Memory B cell (primary cell): ENCODE measurements around the gene CDKN2B-AS1.

Experiments
- ATAC-seq: fragments of 150-1000 bp; cut with Tn5 transposase; 2 replicates; pipeline ENCODE4 v1.10.0; 2021; ENCODE audit warnings: low read depth, mild to moderate bottlenecking, moderate library complexity
- DNase-seq, 2 donors: peaks; one replicate each; pipeline ENCODE4 v3.0.0; 2022; ENCODE audit warnings: low spot score in 2 of 2
- H3K27ac Mint-ChIP-seq: one replicate; pipeline ENCODE4 v1.8.0; 2022; ENCODE audit warnings: mild to moderate bottlenecking, moderate library complexity, mixed read lengths
- H3K27me3 Mint-ChIP-seq: one replicate; pipeline ENCODE4 v1.8.0; 2022; ENCODE audit warnings: mixed read lengths
- H3K36me3 Mint-ChIP-seq: one replicate; pipeline ENCODE4 v1.8.0; 2022; ENCODE audit warnings: mild to moderate bottlenecking, mixed read lengths
- H3K4me1 Mint-ChIP-seq: one replicate; pipeline ENCODE4 v1.8.0; 2022; ENCODE audit warnings: mixed read lengths
- H3K4me3 Mint-ChIP-seq: one replicate; pipeline ENCODE4 v1.8.0; 2022; ENCODE audit warnings: mild to moderate bottlenecking, moderate library complexity, mixed read lengths
- H3K9me3 Mint-ChIP-seq: one replicate; pipeline ENCODE4 v1.8.0; 2022; ENCODE audit warnings: mixed read lengths

The CDKN2B-AS1 gene

DNA sequence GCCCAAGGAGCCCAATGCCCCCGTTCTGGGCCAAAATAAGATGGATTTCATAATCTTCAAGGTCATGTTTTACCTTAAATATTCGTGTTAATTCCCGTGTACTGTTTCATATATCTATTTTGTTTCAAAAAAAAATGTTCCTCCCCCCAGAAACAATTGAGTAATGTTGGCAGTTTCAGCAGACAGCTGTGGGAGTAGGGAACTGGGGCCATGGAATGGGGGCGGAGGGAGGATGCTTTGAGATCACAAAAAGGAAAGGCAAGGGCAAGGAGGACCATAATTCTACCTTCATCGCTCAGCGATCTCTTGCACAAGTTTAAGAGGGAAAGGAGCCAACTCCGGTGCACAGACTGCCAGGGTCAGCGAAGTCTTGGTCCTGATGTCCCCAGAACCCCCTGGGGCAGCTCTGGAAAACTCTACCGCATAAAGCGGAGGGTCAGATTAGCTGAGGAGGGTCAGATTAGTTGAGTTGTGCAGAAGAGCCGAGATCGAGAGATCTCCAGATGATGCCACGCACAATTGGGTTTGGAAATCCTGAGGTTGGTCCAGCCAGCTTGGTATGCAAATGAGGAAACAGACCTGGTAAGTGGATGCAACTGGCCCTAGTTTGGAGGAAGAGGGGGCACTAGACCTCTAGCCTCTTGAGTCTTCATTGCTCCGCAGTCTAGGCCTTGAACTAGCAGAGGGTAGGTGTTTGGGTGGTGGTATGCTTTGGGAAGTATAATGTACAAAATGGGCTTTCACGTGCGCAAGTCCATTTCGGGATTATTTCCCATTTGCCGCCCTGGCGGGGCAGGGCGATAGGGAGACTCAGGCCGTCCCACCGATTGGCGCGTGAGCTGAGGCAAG, 24.4 kb upstream of the CDKN2B-AS1 start:
- peak overlapping the region; percentile 49 for H3K27ac Mint-ChIP-seq
- peaks cover 42% of the 10 kb centered on the region for H3K27me3 Mint-ChIP-seq
- peaks cover 23% of the 10 kb centered on the region for H3K4me1 Mint-ChIP-seq
- ATAC-seq (no peak), DNase-seq (no peak)
- peaks cover 9% of the 10 kb centered on the region for H3K9me3 Mint-ChIP-seq
- H3K36me3 Mint-ChIP-seq = peaks cover 10% of the 10 kb centered on the region
- no peak overlapping the region for H3K4me3 Mint-ChIP-seq

DNA sequence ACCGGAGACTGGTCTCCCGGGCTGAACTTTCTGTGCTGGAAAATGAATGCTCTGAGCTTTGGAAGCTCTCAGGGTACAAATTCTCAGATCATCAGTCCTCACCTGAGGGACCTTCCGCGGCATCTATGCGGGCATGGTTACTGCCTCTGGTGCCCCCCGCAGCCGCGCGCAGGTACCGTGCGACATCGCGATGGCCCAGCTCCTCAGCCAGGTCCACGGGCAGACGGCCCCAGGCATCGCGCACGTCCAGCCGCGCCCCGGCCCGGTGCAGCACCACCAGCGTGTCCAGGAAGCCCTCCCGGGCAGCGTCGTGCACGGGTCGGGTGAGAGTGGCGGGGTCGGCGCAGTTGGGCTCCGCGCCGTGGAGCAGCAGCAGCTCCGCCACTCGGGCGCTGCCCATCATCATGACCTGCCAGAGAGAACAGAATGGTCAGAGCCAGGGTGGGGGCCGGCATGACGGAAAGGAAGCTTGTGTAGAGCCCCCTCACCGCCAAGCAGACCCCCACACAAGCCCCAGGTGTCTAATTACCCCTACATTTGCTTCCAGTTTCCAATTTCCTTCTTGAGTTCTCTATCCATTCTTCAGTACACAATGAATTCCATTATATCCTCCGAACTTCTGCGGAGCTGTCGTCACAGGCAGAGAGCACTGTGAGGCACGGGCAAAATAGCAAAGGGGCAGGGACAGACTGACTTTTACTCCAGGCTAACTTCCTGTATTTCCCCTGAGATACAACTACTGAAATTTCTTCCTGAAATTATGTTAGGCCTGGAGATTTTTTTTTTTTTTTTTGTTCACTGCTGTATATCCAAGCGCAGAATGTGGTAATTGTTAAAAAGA, 23.6 kb upstream of the CDKN2B-AS1 start:
- peaks cover 22% of the 10 kb centered on the region for H3K4me1 Mint-ChIP-seq
- peaks cover 37% of the 10 kb centered on the region for H3K27me3 Mint-ChIP-seq
- H3K4me3 Mint-ChIP-seq = no peak overlapping the region
- H3K36me3 Mint-ChIP-seq = peaks cover 10% of the 10 kb centered on the region
- H3K9me3 Mint-ChIP-seq = peaks cover 9% of the 10 kb centered on the region
- ATAC-seq (no peak), DNase-seq (no peak)
- H3K27ac Mint-ChIP-seq = peak overlapping the region; percentile 49

DNA sequence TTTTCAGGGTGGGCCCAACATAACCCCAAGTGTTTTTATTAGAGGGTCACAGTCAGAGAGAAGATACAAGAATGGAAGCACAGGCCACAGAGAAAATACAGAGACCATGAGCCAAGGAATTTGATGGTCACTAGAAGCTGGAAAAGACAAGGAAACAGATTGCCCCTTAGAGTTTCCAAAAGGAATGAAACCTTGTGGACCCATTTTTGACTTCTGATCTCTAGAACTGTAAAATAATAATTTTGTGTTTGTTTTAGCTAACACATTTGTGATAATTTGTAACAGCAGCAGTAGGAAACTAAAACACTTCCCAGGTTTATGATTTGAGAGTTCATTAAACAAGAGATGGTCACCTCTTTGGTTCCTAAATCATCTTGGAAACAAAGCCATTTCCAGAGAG, 22.2 kb upstream of the CDKN2B-AS1 start:
- DNase-seq = no peak
- H3K9me3 Mint-ChIP-seq = peaks cover 9% of the 10 kb centered on the region
- peaks cover 22% of the 10 kb centered on the region for H3K4me1 Mint-ChIP-seq
- H3K27me3 Mint-ChIP-seq = peaks cover 33% of the 10 kb centered on the region
- H3K27ac Mint-ChIP-seq = no peak overlapping the region
- no peak for ATAC-seq
- peaks cover 10% of the 10 kb centered on the region for H3K36me3 Mint-ChIP-seq
- no peak overlapping the region for H3K4me3 Mint-ChIP-seq

DNA sequence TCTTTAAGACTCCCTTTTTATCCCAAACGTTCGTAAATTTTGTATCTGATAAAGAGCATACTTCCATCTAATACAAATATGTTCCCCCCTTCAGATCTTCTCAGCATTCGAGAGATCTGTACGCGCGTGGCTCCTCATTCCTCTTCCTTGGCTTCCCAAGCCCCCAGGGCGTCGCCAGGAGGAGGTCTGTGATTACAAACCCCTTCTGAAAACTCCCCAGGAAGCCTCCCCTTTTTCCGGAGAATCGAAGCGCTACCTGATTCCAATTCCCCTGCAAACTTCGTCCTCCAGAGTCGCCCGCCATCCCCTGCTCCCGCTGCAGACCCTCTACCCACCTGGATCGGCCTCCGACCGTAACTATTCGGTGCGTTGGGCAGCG, 20.3 kb upstream of the CDKN2B-AS1 start:
- H3K9me3 Mint-ChIP-seq = peaks cover 6% of the 10 kb centered on the region
- H3K36me3 Mint-ChIP-seq = peaks cover 5% of the 10 kb centered on the region
- ATAC-seq (no peak), DNase-seq (no peak)
- peak overlapping the region; percentile 84 for H3K4me3 Mint-ChIP-seq
- H3K27ac Mint-ChIP-seq = peak overlapping the region; percentile 79
- peaks cover 18% of the 10 kb centered on the region for H3K4me1 Mint-ChIP-seq
- H3K27me3 Mint-ChIP-seq = peaks cover 34% of the 10 kb centered on the region

DNA sequence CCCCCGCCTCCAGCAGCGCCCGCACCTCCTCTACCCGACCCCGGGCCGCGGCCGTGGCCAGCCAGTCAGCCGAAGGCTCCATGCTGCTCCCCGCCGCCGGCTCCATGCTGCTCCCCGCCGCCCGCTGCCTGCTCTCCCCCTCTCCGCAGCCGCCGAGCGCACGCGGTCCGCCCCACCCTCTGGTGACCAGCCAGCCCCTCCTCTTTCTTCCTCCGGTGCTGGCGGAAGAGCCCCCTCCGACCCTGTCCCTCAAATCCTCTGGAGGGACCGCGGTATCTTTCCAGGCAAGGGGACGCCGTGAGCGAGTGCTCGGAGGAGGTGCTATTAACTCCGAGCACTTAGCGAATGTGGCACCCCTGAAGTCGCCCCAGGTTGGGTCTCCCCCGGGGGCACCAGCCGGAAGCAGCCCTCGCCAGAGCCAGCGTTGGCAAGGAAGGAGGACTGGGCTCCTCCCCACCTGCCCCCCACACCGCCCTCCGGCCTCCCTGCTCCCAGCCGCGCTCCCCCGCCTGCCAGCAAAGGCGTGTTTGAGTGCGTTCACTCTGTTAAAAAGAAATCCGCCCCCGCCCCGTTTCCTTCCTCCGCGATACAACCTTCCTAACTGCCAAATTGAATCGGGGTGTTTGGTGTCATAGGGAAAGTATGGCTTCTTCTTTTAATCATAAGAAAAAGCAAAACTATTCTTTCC, 19.7 kb upstream of the CDKN2B-AS1 start:
- peaks cover 33% of the 10 kb centered on the region for H3K27me3 Mint-ChIP-seq
- H3K4me1 Mint-ChIP-seq = peaks cover 17% of the 10 kb centered on the region
- H3K27ac Mint-ChIP-seq = peak overlapping the region; percentile 79
- H3K4me3 Mint-ChIP-seq = peak overlapping the region; percentile 84
- ATAC-seq = peak; percentile 60
- peak in 1 of 2 donors; percentile 47 for DNase-seq
- peaks cover 4% of the 10 kb centered on the region for H3K36me3 Mint-ChIP-seq
- peaks cover 6% of the 10 kb centered on the region for H3K9me3 Mint-ChIP-seq

DNA sequence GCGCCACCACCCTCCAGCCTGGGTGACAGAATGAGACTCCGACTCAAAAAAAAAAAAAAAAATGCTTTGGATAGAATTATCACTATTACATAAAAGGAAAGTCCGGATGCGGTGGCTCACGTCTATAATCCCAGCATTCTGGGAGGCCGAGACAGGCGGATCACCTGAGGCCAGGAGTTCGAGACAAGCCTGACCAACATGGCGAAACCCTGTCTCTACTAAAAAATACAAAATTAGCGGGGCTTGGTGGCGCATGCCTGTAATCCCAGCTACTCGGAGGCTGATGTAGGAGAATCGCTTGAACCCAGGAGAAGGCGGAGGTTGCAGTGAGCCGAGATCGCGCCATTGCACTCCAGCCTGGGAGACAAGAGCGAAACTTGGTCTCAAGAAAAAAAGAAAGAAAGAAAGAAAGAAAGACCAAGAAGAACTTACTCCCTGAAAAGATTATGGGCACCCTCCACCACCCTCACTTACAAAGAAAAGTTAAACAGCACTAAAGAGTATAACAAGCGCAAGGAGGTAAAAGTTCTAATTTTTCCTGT, 18.2 kb upstream of the CDKN2B-AS1 start:
- Mint-ChIP-seq H3K9me3 (peaks cover 4% of the 10 kb centered on the region), H3K27ac (no peak overlapping the region)

DNA sequence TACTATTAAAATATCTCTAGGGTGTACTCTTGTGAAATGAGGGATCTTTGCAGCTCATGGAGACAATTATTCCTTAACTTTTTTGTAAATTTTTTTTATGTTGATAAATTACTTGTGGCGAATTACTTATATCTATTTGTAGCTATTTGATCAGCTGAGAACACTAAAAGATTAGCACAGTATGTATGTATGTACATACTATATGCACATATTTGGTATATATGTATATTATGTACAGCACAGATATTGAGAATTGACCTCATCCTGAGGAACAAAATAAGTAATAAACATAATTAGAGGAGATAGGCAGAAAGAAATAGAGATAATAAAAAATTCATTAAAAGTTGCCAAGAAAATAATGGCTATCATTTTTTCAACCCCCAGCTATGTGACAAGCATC, 12.2 kb upstream of the CDKN2B-AS1 start:
- DNase-seq (no peak), ATAC-seq (no peak)
- Mint-ChIP-seq H3K9me3 (no peaks in the 10 kb centered on the region), H3K27me3 (peaks cover 12% of the 10 kb centered on the region), H3K27ac (no peak overlapping the region), H3K36me3 (no peaks in the 10 kb centered on the region), H3K4me3 (no peak overlapping the region), H3K4me1 (no peaks in the 10 kb centered on the region)

More for the DNA sequence above, 18.2 kb upstream of the CDKN2B-AS1 start:
- Mint-ChIP-seq H3K4me3 (no peak overlapping the region), H3K27me3 (peaks cover 26% of the 10 kb centered on the region), H3K4me1 (peaks cover 15% of the 10 kb centered on the region), H3K36me3 (no peaks in the 10 kb centered on the region)
- DNase-seq (no peak), ATAC-seq (no peak)

DNA sequence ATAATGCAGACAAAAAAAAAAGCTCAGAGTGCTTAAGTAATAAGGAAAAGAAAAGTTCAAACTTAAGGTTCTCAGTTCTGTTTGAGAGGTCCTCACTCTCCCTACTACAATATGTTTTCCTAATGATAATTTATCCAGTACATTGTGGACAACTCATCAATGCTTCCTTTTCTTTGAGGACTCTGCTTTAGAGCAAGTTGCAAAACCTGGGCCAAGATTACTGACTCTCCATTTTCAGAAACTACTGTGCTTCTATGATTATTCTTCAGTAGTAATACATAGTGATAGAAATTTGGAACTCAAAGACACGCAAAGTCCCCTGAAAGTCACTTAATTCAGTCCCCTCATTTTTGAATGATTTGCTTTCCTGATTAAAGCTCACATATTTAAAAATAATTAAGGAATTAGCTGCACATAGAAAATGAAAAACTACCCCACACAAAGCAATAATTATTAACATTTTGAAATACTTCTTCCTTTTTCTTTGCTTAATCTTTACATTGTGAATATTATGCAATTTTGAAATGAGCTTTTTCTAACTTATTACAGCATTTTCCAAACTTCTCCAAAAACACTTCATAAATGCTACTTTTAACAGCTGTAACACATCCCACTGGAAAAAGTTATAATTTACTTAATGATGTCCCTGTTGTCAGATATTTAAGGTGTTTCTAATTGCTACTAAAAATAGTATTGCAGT, 11.6 kb upstream of the CDKN2B-AS1 start:
- H3K9me3 Mint-ChIP-seq = no peaks in the 10 kb centered on the region
- no peak overlapping the region for H3K27ac Mint-ChIP-seq
- no peak overlapping the region for H3K4me3 Mint-ChIP-seq
- peaks cover 12% of the 10 kb centered on the region for H3K27me3 Mint-ChIP-seq
- H3K4me1 Mint-ChIP-seq = no peaks in the 10 kb centered on the region
- no peaks in the 10 kb centered on the region for H3K36me3 Mint-ChIP-seq
- ATAC-seq (no peak), DNase-seq (no peak)

DNA sequence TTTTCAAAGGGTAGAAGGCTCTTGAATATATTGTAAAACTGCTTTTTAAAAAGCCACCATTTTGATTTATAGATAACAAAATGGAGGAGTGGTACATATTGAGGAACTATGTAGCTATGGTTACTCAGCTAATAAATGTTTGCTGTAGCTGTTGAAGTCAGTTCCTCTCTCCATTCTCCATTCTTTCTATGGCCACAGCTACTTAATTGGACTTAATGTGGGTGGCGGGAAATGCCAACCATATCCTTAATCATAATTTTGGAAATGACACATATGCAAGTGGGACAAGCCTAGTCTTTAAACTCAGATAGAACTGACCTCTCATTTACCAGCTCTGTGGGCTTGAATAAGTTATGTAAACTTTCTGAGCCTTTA, 11.0 kb upstream of the CDKN2B-AS1 start:
- no peak for DNase-seq
- Mint-ChIP-seq H3K27ac (no peak overlapping the region), H3K36me3 (no peaks in the 10 kb centered on the region), H3K4me1 (no peaks in the 10 kb centered on the region), H3K9me3 (no peaks in the 10 kb centered on the region), H3K27me3 (peaks cover 11% of the 10 kb centered on the region), H3K4me3 (no peak overlapping the region)
- ATAC-seq = peak; percentile 51

DNA sequence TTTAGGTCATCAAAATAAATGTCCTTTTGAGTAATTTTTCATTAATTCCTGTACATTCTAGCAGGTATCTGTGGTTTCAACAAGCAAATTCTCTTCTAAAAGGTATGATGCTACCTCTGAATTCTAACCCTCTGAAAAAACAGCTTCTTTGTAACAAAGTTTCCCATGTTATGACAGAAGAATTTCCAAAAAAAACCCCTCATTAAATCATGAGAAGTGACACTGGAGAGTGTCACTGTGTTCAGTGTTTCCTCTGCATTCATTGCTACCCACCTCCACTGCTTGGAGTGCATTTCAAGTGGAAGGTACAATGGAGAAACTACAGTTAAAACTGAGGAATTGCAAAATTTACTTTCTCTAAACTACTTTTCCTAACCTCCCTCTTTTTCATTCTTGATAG, 10.5 kb upstream of the CDKN2B-AS1 start:
- H3K36me3 Mint-ChIP-seq = no peaks in the 10 kb centered on the region
- ATAC-seq (no peak), DNase-seq (no peak)
- H3K4me3 Mint-ChIP-seq = no peak overlapping the region
- H3K9me3 Mint-ChIP-seq = no peaks in the 10 kb centered on the region
- peaks cover 8% of the 10 kb centered on the region for H3K27me3 Mint-ChIP-seq
- no peaks in the 10 kb centered on the region for H3K4me1 Mint-ChIP-seq
- H3K27ac Mint-ChIP-seq = no peak overlapping the region

DNA sequence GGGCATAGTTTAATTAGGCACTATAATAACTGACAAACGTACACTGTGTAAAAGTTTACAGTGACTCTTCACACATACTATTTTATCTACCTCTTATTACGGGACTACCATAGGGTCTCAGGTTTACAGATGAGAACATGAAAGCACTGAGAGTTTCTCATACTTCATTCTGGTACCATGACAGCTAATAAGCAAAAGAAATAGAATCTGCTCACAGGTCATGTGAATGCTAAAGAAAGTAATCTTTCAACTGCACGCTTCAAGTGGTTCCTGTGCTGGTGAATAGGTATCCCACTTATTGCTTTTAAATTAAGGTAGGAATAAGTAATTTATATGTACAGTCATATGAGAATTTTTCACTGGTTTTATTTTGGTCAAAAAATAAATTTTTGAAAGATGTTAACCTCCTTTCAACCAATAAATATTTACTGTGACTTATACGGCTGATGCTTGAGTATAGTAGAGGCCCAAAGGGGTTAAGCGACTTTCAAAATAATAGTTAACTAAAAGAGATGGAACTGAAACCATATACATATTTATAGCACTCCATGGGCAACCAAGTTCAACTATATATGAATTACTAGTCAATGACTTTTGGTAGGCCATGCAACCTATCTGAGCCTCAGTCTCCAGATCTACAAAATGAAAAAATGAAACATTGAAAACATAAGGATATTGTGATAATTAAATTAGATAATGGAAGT, 8.5 kb upstream of the CDKN2B-AS1 start:
- no peak for DNase-seq
- Mint-ChIP-seq H3K27me3 (peaks cover 6% of the 10 kb centered on the region), H3K27ac (no peak overlapping the region), H3K36me3 (peaks cover 2% of the 10 kb centered on the region), H3K4me1 (no peaks in the 10 kb centered on the region), H3K9me3 (no peaks in the 10 kb centered on the region), H3K4me3 (no peak overlapping the region)
- ATAC-seq = no peak

DNA sequence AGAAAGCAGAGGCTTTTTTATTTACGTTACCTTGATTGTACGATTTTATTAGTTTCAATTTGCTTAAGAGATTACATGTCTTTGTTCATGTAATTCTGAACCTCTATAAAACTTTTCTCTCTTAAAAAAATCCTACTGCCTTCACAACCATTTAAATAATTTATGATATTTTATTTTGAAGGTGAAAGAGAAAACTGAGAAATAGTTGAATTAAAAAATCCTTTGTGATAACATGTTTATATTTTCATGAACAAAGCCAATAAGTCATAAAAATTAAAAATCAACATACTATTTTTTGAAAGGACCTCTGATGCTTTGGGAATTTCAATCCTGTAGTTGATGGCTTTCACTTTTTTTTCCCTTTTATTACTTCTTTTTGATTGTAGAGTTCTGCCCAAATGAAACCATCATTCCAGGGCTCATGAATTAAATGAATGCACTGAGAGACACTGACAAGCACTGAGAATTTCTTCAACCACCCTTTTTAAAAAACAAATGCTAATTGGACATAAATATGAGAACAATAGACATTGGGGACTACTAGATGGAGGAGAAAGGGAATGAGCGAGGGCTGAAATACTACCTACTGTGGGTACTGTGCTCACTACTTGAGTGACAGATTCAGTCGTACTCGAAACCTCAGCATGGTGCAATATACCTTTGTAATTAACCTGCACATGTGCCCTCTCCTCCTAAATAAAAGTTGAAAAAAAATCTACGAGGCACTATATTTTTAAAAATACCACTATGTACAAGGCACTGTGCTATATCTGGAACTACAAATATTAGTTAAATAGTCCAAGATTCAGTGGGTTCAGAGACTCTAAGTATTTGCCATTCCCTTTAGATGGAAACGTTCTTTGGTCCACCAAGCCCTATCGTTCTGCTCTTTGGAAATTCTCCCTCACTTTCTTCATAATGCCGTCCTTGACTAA, 6.3 kb upstream of the CDKN2B-AS1 start:
- ATAC-seq (no peak), DNase-seq (no peak)
- Mint-ChIP-seq H3K4me3 (no peak overlapping the region), H3K36me3 (peaks cover 2% of the 10 kb centered on the region), H3K9me3 (no peaks in the 10 kb centered on the region), H3K4me1 (peaks cover 2% of the 10 kb centered on the region), H3K27ac (no peak overlapping the region), H3K27me3 (peaks cover 6% of the 10 kb centered on the region)
